IMR-90 (cell line): ENCODE measurements around the gene LEKR1. TPM values are rescaled to one million over a fixed set of nuclear protein-coding genes. Genes with fewer than 3 reads are reported as not detected.
"Not testable (repeated sequence)": the region's sequence is repeated elsewhere in the genome, so short reads cannot be mapped to it uniquely, and the experiment has no call there.

Experiments
- ATAC-seq: fragments of 200-7000 bp; cut with Tn5 transposase; 2 replicates; pipeline ENCODE4 v1.9.1; 2020; ENCODE audit warnings: low read depth, mild to moderate bottlenecking, moderate library complexity
- BruUV-seq: library from RNA; stranded (reverse); fragments of 400-500 nt; replicated peaks from 2 replicates; lab custom pipeline; 2021; lab: Mats Ljungman, UMichigan
- CTCF ChIA-PET: fragments of 300-600 bp; formaldehyde crosslinking; extraction: SDS; loops from one replicate; lab custom pipeline; 2021; ENCODE audit warnings: antibody characterized with exemption; lab: Yijun Ruan, JAX
- POLR2A ChIA-PET: fragments of 300-600 bp; sonication (Branson Sonifier 250); formaldehyde crosslinking; loops from one replicate; lab custom pipeline; 2022; ENCODE audit warnings: antibody characterized with exemption; ENCODE audit not compliant: unreplicated experiment; lab: Charles Lee
- DNase-seq: peaks from one replicate; pipeline ENCODE4 v3.0.0; 2013
- H2AFZ ChIP-seq: replicated peaks from 2 replicates; pipeline ENCODE3; 2013; ENCODE audit warnings: low read length, mild to moderate bottlenecking; ENCODE audit not compliant: poor library complexity
- H2AK5ac ChIP-seq: 2 replicates; pipeline ENCODE4 v1.6.1; 2013; ENCODE audit warnings: low read depth, low read length, inconsistent platforms
- H2AK9ac ChIP-seq: replicated peaks from 2 replicates; pipeline ENCODE3; 2013; ENCODE audit warnings: mild to moderate bottlenecking, low read depth, low read length, moderate library complexity; ENCODE audit not compliant: poor library complexity
- H2BK120ac ChIP-seq: 2 replicates; pipeline ENCODE4 v1.6.1; 2013; ENCODE audit warnings: low read depth, low read length, inconsistent platforms
- H2BK15ac ChIP-seq: 3 replicates; pipeline ENCODE4 v1.6.1; 2013; ENCODE audit warnings: low read depth, low read length, inconsistent platforms
- H2BK20ac ChIP-seq: 2 replicates; pipeline ENCODE4 v1.6.1; 2013; ENCODE audit warnings: low read depth, mild to moderate bottlenecking, inconsistent platforms, low read length, moderate library complexity
- H2BK5ac ChIP-seq: 2 replicates; pipeline ENCODE4 v1.6.1; 2013; ENCODE audit warnings: mild to moderate bottlenecking, low read depth, low read length, inconsistent platforms; ENCODE audit not compliant: poor library complexity, severe bottlenecking
- H3K14ac ChIP-seq: replicated peaks from 2 replicates; pipeline ENCODE4 v1.6.1; 2013; ENCODE audit warnings: low read depth, low read length, inconsistent platforms
- H3K18ac ChIP-seq: 2 replicates; pipeline ENCODE4 v1.6.1; 2013; ENCODE audit warnings: low read depth, low read length, control low read depth
- H3K23ac ChIP-seq: 2 replicates; pipeline ENCODE4 v1.6.1; 2013; ENCODE audit warnings: low read depth, low read length, inconsistent platforms
- H3K27ac ChIP-seq: 2 replicates; pipeline ENCODE4 v1.5.1; 2013; ENCODE audit warnings: mild to moderate bottlenecking, control low read depth, low read length; ENCODE audit not compliant: insufficient read depth
- H3K27me3 ChIP-seq: 2 replicates; pipeline ENCODE4 v1.6.1; 2013; ENCODE audit warnings: low read length; ENCODE audit not compliant: control insufficient read depth, insufficient read depth
- H3K36me3 ChIP-seq: 2 replicates; pipeline ENCODE4 v1.6.1; 2013; ENCODE audit warnings: low read length, mixed read lengths; ENCODE audit not compliant: control insufficient read depth, insufficient read depth
- H3K4ac ChIP-seq: 2 replicates; pipeline ENCODE4 v1.6.1; 2013; ENCODE audit warnings: low read depth, low read length, inconsistent platforms
- H3K4me1 ChIP-seq: 2 replicates; pipeline ENCODE4 v1.6.1; 2013; ENCODE audit warnings: low read length, mixed read lengths; ENCODE audit not compliant: control insufficient read depth, insufficient read depth
- H3K4me2 ChIP-seq: 2 replicates; pipeline ENCODE4 v1.6.1; 2013; ENCODE audit warnings: low read depth, mild to moderate bottlenecking, control low read depth, low read length, moderate library complexity
- H3K4me3 ChIP-seq: 2 replicates; pipeline ENCODE4 v1.5.1; 2013; ENCODE audit warnings: low read depth, mild to moderate bottlenecking, control low read depth, low read length, moderate library complexity; ENCODE audit not compliant: insufficient read depth
- H3K56ac ChIP-seq: 2 replicates; pipeline ENCODE4 v1.6.1; 2013; ENCODE audit warnings: low read length, inconsistent platforms; ENCODE audit not compliant: insufficient read depth; ENCODE audit errors: extremely low read depth
- H3K79me1 ChIP-seq, 2 experiments: 2 replicates each; pipeline ENCODE4 v1.6.1; 2013; ENCODE audit warnings: low read length in 2 of 2, inconsistent platforms in 1 of 2, low read depth in 1 of 2
- H3K9ac ChIP-seq: 2 replicates; pipeline ENCODE4 v1.6.1; 2013; ENCODE audit warnings: low read depth, low read length, control low read depth
- H3K9me1 ChIP-seq: 2 replicates; pipeline ENCODE4 v1.6.1; 2013; ENCODE audit warnings: low read length, inconsistent platforms; ENCODE audit not compliant: insufficient read depth
- H3K9me3 ChIP-seq: 2 replicates; pipeline ENCODE4 v1.6.1; 2013; ENCODE audit warnings: low read length; ENCODE audit not compliant: control insufficient read depth, insufficient read depth
- H4K20me1 ChIP-seq: 2 replicates; pipeline ENCODE4 v1.6.1; 2013; ENCODE audit warnings: low read length, inconsistent platforms; ENCODE audit not compliant: insufficient read depth
- H4K5ac ChIP-seq: 2 replicates; pipeline ENCODE4 v1.6.1; 2013; ENCODE audit warnings: mild to moderate bottlenecking, low read depth, low read length, control low read depth
- H4K8ac ChIP-seq, 2 experiments: 2 replicates each; pipeline ENCODE4 v1.6.1; 2013; ENCODE audit warnings: low read depth in 2 of 2, low read length in 2 of 2, control low read depth in 1 of 2, inconsistent platforms in 1 of 2
- H4K91ac ChIP-seq: 2 replicates; pipeline ENCODE4 v1.6.1; 2013; ENCODE audit warnings: low read depth, low read length, inconsistent platforms; ENCODE audit not compliant: insufficient read depth
- CEBPB ChIP-seq: IDR thresholded peaks from 2 replicates; pipeline ENCODE4 v1.6.1; 2012; ENCODE audit warnings: low read depth, low read length, improper control_type of control experiment
- CHD1 ChIP-seq: IDR thresholded peaks from 2 replicates; pipeline ENCODE4 v1.6.1; 2012; ENCODE audit warnings: low read depth, low read length, improper control_type of control experiment
- MAFK ChIP-seq: IDR thresholded peaks from 2 replicates; pipeline ENCODE4 v1.6.1; 2012; ENCODE audit warnings: low read depth, low read length, improper control_type of control experiment
- NFE2L2 ChIP-seq: fragments of 150-350 bp; IDR thresholded peaks from 2 replicates; pipeline ENCODE4 v1.6.1; 2016; ENCODE audit warnings: low read depth, mild to moderate bottlenecking, low read length
- RFX5 ChIP-seq: IDR thresholded peaks from 2 replicates; pipeline ENCODE4 v1.8.0; 2012; ENCODE audit warnings: low read depth, mild to moderate bottlenecking, low read length, moderate library complexity
- SMC3 ChIP-seq: fragments of 150-350 bp; IDR thresholded peaks from 2 replicates; pipeline ENCODE4 v1.6.1; 2016; ENCODE audit warnings: low read depth, mild to moderate bottlenecking, antibody characterized with exemption, low read length, moderate library complexity
- WGBS, 2 experiments: methylation state at CpG; one replicate each; pipeline versions ENCODE4 v1.1.5 to v1.1.7; 2013; ENCODE audit warnings: missing lambda C conversion rate in 2 of 2; ENCODE audit not compliant: insufficient read length in 1 of 2; ENCODE audit errors: extremely low coverage in 2 of 2; 5-methylcytosine and 5-hydroxymethylcytosine counted together
- dilution Hi-C: fragments of 300-500 bp; cut with HindIII; formaldehyde crosslinking; loops from one replicate; pipeline ENCODE4 v1.14.3; 2018; ENCODE audit warnings: low sequenced_read_pairs; ENCODE audit not compliant: unreplicated experiment
- in situ Hi-C: fragments of 300-500 bp; cut with MboI; formaldehyde crosslinking; loops from 3 replicates; pipeline ENCODE4 v1.14.3; 2019; ENCODE audit warnings: low sequenced_read_pairs, inconsistent platforms, mixed read lengths
- intact Hi-C: fragments of 100-400 bp; cut with micrococcal nuclease; formaldehyde crosslinking; loops from 2 replicates; pipeline ENCODE4 v1.10.0; 2022
- polyA plus RNA-seq, 3 experiments: library from polyadenylated mRNA; depleted of rRNA; stranded (reverse); fragments of >200 nt; gene quantifications; 2 replicates each; pipeline ENCODE4 v1.2.3, GENCODE V29; 2012; ENCODE audit warnings: low replicate concordance in 1 of 3
- total RNA-seq: library from RNA; depleted of rRNA; stranded (reverse); fragments of >200 nt; gene quantifications from 2 replicates; pipeline ENCODE4 v1.2.3, GENCODE V29; 2012
- TF ChIP-seq, protein P1 (sequence below): fragments of 150-350 bp; IDR thresholded peaks from 2 replicates; pipeline ENCODE4 v1.6.1; 2016; ENCODE audit warnings: low read depth, mild to moderate bottlenecking, low read length, moderate library complexity, borderline replicate concordance

The LEKR1 gene
- total and polyA plus RNA-seq, 2 of the 4 experiments (the other 2 are of a cell fraction), result 0.19 to 0.36 TPM

DNA sequence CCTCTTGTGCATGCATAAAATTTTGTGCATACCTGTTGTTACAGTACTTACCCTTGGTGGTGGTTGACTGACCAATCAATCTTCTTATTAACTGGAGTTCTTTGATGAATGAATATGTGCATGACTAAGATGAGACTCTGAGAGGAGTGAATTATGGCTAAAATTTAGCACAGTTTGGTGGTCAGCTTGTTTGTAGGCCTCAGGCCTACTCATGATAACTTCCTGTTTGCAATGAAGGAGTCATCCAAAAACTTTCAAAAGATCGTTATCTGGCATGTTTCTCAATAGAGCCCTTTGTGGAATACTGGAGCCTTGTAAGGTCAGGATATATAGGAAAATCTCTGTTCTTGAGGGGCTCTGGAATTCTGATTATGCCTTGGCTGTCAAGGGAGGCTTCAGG lies 66.5 kb downstream of the LEKR1 start:
- Histone ChIP-seq H2AFZ (no peak overlapping the region), H3K4ac (no peak overlapping the region), H4K20me1 (no peaks in the 10 kb centered on the region), H3K27me3 (no peaks in the 10 kb centered on the region), H3K56ac (no peak overlapping the region), H3K9me1 (no peaks in the 10 kb centered on the region), H2AK9ac (no peak overlapping the region), H3K4me3 (no peak overlapping the region), H2AK5ac (no peak overlapping the region), H3K4me1 (no peaks in the 10 kb centered on the region), H4K5ac (no peak overlapping the region), H2BK5ac (no peak overlapping the region), H3K9ac (no peak overlapping the region), H2BK15ac (no peak overlapping the region), H3K18ac (no peak overlapping the region), H4K8ac (peak overlapping the region in 1 of 2 experiments; percentile 9; a peak in 3 of 4 replicates), H3K23ac (no peak overlapping the region), H3K79me1 (no peaks in the 10 kb centered on the region), H3K9me3 (no peaks in the 10 kb centered on the region), H4K91ac (no peak overlapping the region), H3K27ac (no peak overlapping the region), H3K4me2 (no peak overlapping the region), H2BK120ac (no peak overlapping the region), H3K14ac (no peak overlapping the region), H3K36me3 (no peaks in the 10 kb centered on the region), H2BK20ac (no peak overlapping the region)
- ATAC-seq (no peak), DNase-seq (peak; percentile 51)
- in situ Hi-C loops, result no loop called here
- intact Hi-C loops, result no loop called here
- BruUV-seq, result no TSS peak
- WGBS, 2 experiments, result no CpG with 5 or more reads among the region's 1 CpG
- TF ChIP-seq CHD1, result no peak
- TF ChIP-seq CEBPB, result peak; percentile 60; the same call in 1 of the 2 replicates
- TF ChIP-seq, protein P1, sequence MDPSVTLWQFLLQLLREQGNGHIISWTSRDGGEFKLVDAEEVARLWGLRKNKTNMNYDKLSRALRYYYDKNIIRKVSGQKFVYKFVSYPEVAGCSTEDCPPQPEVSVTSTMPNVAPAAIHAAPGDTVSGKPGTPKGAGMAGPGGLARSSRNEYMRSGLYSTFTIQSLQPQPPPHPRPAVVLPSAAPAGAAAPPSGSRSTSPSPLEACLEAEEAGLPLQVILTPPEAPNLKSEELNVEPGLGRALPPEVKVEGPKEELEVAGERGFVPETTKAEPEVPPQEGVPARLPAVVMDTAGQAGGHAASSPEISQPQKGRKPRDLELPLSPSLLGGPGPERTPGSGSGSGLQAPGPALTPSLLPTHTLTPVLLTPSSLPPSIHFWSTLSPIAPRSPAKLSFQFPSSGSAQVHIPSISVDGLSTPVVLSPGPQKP, result no peak
- TF ChIP-seq MAFK, result no peak
- TF ChIP-seq NFE2L2, result no peak
- no peak for TF ChIP-seq RFX5
- TF ChIP-seq SMC3, result no peak
- ChIA-PET POLR2A (no interaction called here), CTCF (no interaction called here)
- dilution Hi-C loops, result no loop called here

DNA sequence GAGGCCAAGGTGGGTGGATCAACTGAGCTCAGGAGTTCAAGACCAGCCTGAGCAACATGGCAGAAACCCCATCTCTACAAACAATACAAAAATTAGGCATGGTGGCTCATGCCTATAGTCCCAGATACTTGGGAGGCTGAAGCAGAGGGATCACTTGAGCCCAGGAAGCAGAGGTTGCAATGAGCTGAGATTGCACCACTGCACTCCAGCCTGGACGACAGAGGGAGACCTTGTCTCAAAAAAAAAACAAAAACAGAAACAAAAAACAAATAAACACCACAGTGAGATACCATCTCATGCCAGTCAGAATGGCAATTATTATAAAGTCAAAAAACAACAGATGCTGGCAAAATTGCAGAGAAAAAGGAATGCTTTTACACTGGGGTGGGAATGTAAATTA lies 69.2 kb downstream of the LEKR1 start:
- H4K5ac ChIP-seq, H3K79me1 ChIP-seq, dilution Hi-C loops, H3K27ac ChIP-seq, H3K4me3 ChIP-seq, H2BK20ac ChIP-seq, H4K91ac ChIP-seq, H3K4ac ChIP-seq, H3K9me1 ChIP-seq, H2AK5ac ChIP-seq, H4K20me1 ChIP-seq, CTCF ChIA-PET, H2AFZ ChIP-seq, H3K27me3 ChIP-seq, H3K18ac ChIP-seq, H3K9me3 ChIP-seq, H3K14ac ChIP-seq, H4K8ac ChIP-seq, H3K23ac ChIP-seq, H3K4me2 ChIP-seq, BruUV-seq, H2BK15ac ChIP-seq, H3K36me3 ChIP-seq, DNase-seq, H3K56ac ChIP-seq, H3K4me1 ChIP-seq, in situ Hi-C loops, H2BK120ac ChIP-seq, H2BK5ac ChIP-seq, H2AK9ac ChIP-seq, intact Hi-C loops, ATAC-seq, H3K9ac ChIP-seq: not testable (repeated sequence)
- POLR2A ChIA-PET, result interaction anchor here (0.6 kb wide), 1 partner anchor 1101 kb away, joined by 4 read pairs; no protein-coding TSS in a partner anchor
- no CpG with 5 or more reads among the region's 1 CpG for WGBS, 2 experiments
